Stimulated activated CD8-positive, alpha-beta memory T cell treated with anti-CD3 and anti-CD28 coated beads, Interleukin-15, amount 100 ng/mL, for 4 hours (primary cell): Measurements from ENCODE around the gene PPP2R1B.
"Not testable (repeated sequence)": the region's sequence is repeated elsewhere in the genome, so short reads cannot be mapped to it uniquely, and the experiment has no call there.

ENCODE experiments used
- DNase-seq, 2 donors: peaks; one replicate each; pipeline ENCODE4 v3.0.0-alpha.2; 2020; ENCODE audit warnings: low read depth in 2 of 2

The PPP2R1B gene

GRCh38 chr11:111782109-111782741 is 16.0 kb upstream of the PPP2R1B start:
- DNase-seq: no peak

- DNase-seq: no peak
These were observed 12.9 kb upstream of the PPP2R1B start for GRCh38 chr11:111779118-111779517.

GRCh38 chr11:111778047-111778558 is 11.9 kb upstream of the PPP2R1B start:
- DNase-seq: no peak

GRCh38 chr11:111777094-111778046 is 11.2 kb upstream of the PPP2R1B start:
- no peak for DNase-seq

GRCh38 chr11:111776398-111777093 is 10.4 kb upstream of the PPP2R1B start:
- DNase-seq: no peak

GRCh38 chr11:111774955-111775710 is 8.9 kb upstream of the PPP2R1B start:
- no peak for DNase-seq

- no peak for DNase-seq
These were observed 6.3 kb upstream of the PPP2R1B start for GRCh38 chr11:111772535-111772934.

- not testable (repeated sequence) for DNase-seq
These were observed 5.0 kb upstream of the PPP2R1B start for GRCh38 chr11:111771205-111771604.

GRCh38 chr11:111770581-111771134 is 4.5 kb upstream of the PPP2R1B start:
- no peak for DNase-seq

- DNase-seq: no peak
These were observed 599 bp upstream of the PPP2R1B start for GRCh38 chr11:111766834-111767142.

- DNase-seq: no peak
These were observed 737 bp downstream of the PPP2R1B start for GRCh38 chr11:111765320-111765983.

- no peak for DNase-seq
These were observed 1.6 kb downstream of the PPP2R1B start for GRCh38 chr11:111764621-111765020.

- DNase-seq: no peak
These were observed 3.1 kb downstream of the PPP2R1B start for GRCh38 chr11:111762981-111763643.

- no peak for DNase-seq
These were observed 3.7 kb downstream of the PPP2R1B start for GRCh38 chr11:111762526-111762925.

GRCh38 chr11:111761036-111761435 is 5.2 kb downstream of the PPP2R1B start:
- no peak for DNase-seq

GRCh38 chr11:111759778-111760407 is 6.3 kb downstream of the PPP2R1B start:
- no peak for DNase-seq

GRCh38 chr11:111759376-111759775 is 6.8 kb downstream of the PPP2R1B start:
- DNase-seq: no peak

- DNase-seq: no peak
These were observed 10.1 kb downstream of the PPP2R1B start for GRCh38 chr11:111756097-111756496.

GRCh38 chr11:111749646-111750045 is 16.5 kb downstream of the PPP2R1B start:
- no peak for DNase-seq
